GM19395 (cell line): Measurements from ENCODE around the gene HLA-A.
"Not testable (repeated sequence)": the region's sequence is repeated elsewhere in the genome, so short reads cannot be mapped to it uniquely, and the experiment has no call there.

Experiments used
- ATAC-seq: cut with Tn5 transposase; IDR thresholded peaks from one replicate; pipeline ENCODE4 v1.9.1; 2021; ENCODE audit warnings: mild to moderate bottlenecking, moderate library complexity; ENCODE audit not compliant: unreplicated experiment

Gene HLA-A

GRCh38 chr6:29942275-29943052, at the start of gene HLA-A:
TSS of gene HLA-A (plus strand) at chr6:29942532. CDS start at chr6:29942554, 22 bp downstream.
- ATAC-seq: peak; percentile 89

GRCh38 chr6:29892696-29893095, 49.6 kb upstream of the HLA-A start:
- no peak for ATAC-seq

GRCh38 chr6:29899281-29899680, 43.1 kb upstream of the HLA-A start:
- no peak for ATAC-seq

- no peak for ATAC-seq
These were observed 37.0 kb upstream of the HLA-A start for GRCh38 chr6:29905286-29905685.

GRCh38 chr6:29907637-29908340, 34.5 kb upstream of the HLA-A start:
- ATAC-seq: no peak

- no peak for ATAC-seq
These were observed 34.0 kb upstream of the HLA-A start for GRCh38 chr6:29908341-29908662.

- ATAC-seq: no peak
These were observed 33.6 kb upstream of the HLA-A start for GRCh38 chr6:29908710-29909109.

- no peak for ATAC-seq
These were observed 32.3 kb upstream of the HLA-A start for GRCh38 chr6:29909985-29910384.

GRCh38 chr6:29912840-29913239, 29.5 kb upstream of the HLA-A start:
- ATAC-seq: no peak

GRCh38 chr6:29916741-29917140, 25.6 kb upstream of the HLA-A start:
- ATAC-seq: no peak

GRCh38 chr6:29917857-29918256, 24.5 kb upstream of the HLA-A start:
- no peak for ATAC-seq

- ATAC-seq: no peak
These were observed 22.6 kb upstream of the HLA-A start for GRCh38 chr6:29919506-29920445.

GRCh38 chr6:29924287-29924686, 18.0 kb upstream of the HLA-A start:
- no peak for ATAC-seq

- no peak for ATAC-seq
These were observed 17.6 kb upstream of the HLA-A start for GRCh38 chr6:29924731-29925130.

GRCh38 chr6:29925321-29925720, 17.0 kb upstream of the HLA-A start:
- no peak for ATAC-seq

- ATAC-seq: no peak
These were observed 16.5 kb upstream of the HLA-A start for GRCh38 chr6:29925727-29926412.

- no peak for ATAC-seq
These were observed 15.7 kb upstream of the HLA-A start for GRCh38 chr6:29926413-29927274.

GRCh38 chr6:29927275-29927569, 15.1 kb upstream of the HLA-A start:
- ATAC-seq: no peak

- ATAC-seq: no peak
These were observed 14.4 kb upstream of the HLA-A start for GRCh38 chr6:29927841-29928388.

GRCh38 chr6:29930047-29930446, 12.3 kb upstream of the HLA-A start:
- not testable (repeated sequence) for ATAC-seq
